A549 (cell line): Measurements from ENCODE around the gene SHF. TPM values are rescaled to one million over a fixed set of nuclear protein-coding genes. Genes with fewer than 3 reads are reported as not detected.

Experiments
- ATAC-seq, 2 experiments: fragments of 200-7000 bp in 1 of 2; fragments of >200 bp in 1 of 2; cut with Nextera tagmentation in 1 of 2; cut with Tn5 transposase in 1 of 2; 3 replicates each; pipeline versions ENCODE4 v1.8.0 to v1.9.1; 2018 to 2020; ENCODE audit warnings: mild to moderate bottlenecking in 1 of 2, moderate library complexity in 1 of 2
- CTCF ChIA-PET: fragments of 300-600 bp; sonication (Branson Sonifier 250); formaldehyde crosslinking; extraction: SDS; loops from one replicate; lab custom pipeline; 2021; ENCODE audit warnings: antibody characterized with exemption, inconsistent platforms; lab: Yijun Ruan, JAX
- POLR2A ChIA-PET: fragments of 350-600 bp; formaldehyde crosslinking; extraction: SDS; loops from one replicate; lab custom pipeline; 2021; ENCODE audit warnings: antibody characterized with exemption, inconsistent platforms; lab: Yijun Ruan, JAX
- DNase-seq, 2 experiments: peaks; one replicate each; pipeline versions ENCODE4 v3.0.0 to v3.0.0-alpha.2; 2011 to 2016; ENCODE audit warnings: low read depth in 1 of 2, low spot score in 1 of 2
- FAIRE-seq: peaks from 2 replicates; lab custom pipeline; 2011; peaks lifted over from hg19 to GRCh38; lab: Jason Lieb, UNC
- H3K27ac ChIP-seq, 2 experiments: fragments of >200 bp; sonication (Bioruptor Twin); formaldehyde crosslinking; 3 replicates each; pipeline ENCODE4 v1.5.1; 2016 to 2017
- H3K4me1 ChIP-seq: fragments of >200 bp; sonication (Bioruptor Twin); formaldehyde crosslinking; 3 replicates; pipeline ENCODE4 v1.6.1; 2016
- H3K4me2 ChIP-seq: fragments of >200 bp; sonication (Bioruptor Twin); formaldehyde crosslinking; 3 replicates; pipeline ENCODE4 v1.6.1; 2016
- H3K4me3 ChIP-seq: fragments of >200 bp; sonication (Bioruptor Twin); formaldehyde crosslinking; 3 replicates; pipeline ENCODE4 v1.5.1; 2016
- H3K9me3 ChIP-seq: fragments of >200 bp; sonication (Bioruptor Twin); formaldehyde crosslinking; 3 replicates; pipeline ENCODE4 v1.6.1; 2016
- ATOH8 ChIP-seq: fragments of 250-450 bp; sonication (Bioruptor Pico); IDR thresholded peaks from 2 replicates; pipeline ENCODE4 v1.5.0; 2020; ENCODE audit warnings: low read depth, mild to moderate bottlenecking, moderate library complexity
- CHD4 ChIP-seq: fragments of 200-600 bp; sonication (generic); IDR thresholded peaks from 2 replicates; pipeline ENCODE4 v1.6.1; 2016; ENCODE audit warnings: antibody characterized with exemption, mild to moderate bottlenecking, borderline replicate concordance
- EHF ChIP-seq: fragments of 250-450 bp; sonication (Bioruptor Pico); IDR thresholded peaks from 2 replicates; pipeline ENCODE4 v1.5.0; 2020; ENCODE audit warnings: mild to moderate bottlenecking
- EP300 ChIP-seq, 2 experiments: fragments of >200 bp; sonication (Bioruptor Twin); formaldehyde crosslinking; IDR thresholded peaks; 2 replicates in 1 of 2; 3 replicates in 1 of 2; pipeline ENCODE4 v1.6.1; 2016 to 2017
- ESRRA ChIP-seq: fragments of 150-350 bp; IDR thresholded peaks from 2 replicates; pipeline ENCODE4 v1.6.1; 2014; ENCODE audit warnings: mild to moderate bottlenecking, low read length, borderline replicate concordance
- HDAC2 ChIP-seq: fragments of 200-600 bp; sonication (generic); IDR thresholded peaks from 2 replicates; pipeline ENCODE4 v1.6.1; 2016
- KDM5A ChIP-seq: fragments of 200-600 bp; sonication (generic); IDR thresholded peaks from 2 replicates; pipeline ENCODE4 v1.6.1; 2016; ENCODE audit warnings: antibody characterized with exemption, mild to moderate bottlenecking
- MAFK ChIP-seq: fragments of 450-650 bp; IDR thresholded peaks from 2 replicates; pipeline ENCODE4 v1.6.1; 2014; ENCODE audit not compliant: partially characterized antibody
- MAX ChIP-seq: IDR thresholded peaks from 2 replicates; pipeline ENCODE4 v1.6.1; 2012
- NR3C1 ChIP-seq: fragments of >200 bp; sonication (Bioruptor Twin); formaldehyde crosslinking; IDR thresholded peaks from 3 replicates; pipeline ENCODE4 v1.6.1; 2017
- TFCP2L1 ChIP-seq: fragments of 250-450 bp; sonication (Bioruptor Pico); IDR thresholded peaks from 2 replicates; pipeline ENCODE4 v1.5.0; 2021; ENCODE audit warnings: mild to moderate bottlenecking
- USF2 ChIP-seq: fragments of 450-650 bp; IDR thresholded peaks from 2 replicates; pipeline ENCODE4 v1.6.1; 2014; ENCODE audit warnings: antibody characterized with exemption
- WGBS: methylation state at CpG from one replicate; pipeline ENCODE4 v1.1.6; 2017; ENCODE audit errors: missing lambda C conversion rate; 5-methylcytosine and 5-hydroxymethylcytosine counted together
- polyA plus RNA-seq, 4 experiments: library from polyadenylated mRNA; depleted of rRNA in 3 of 4; stranded (reverse); fragments of >200 nt; fragmentation: RNase III in 1 of 4; extraction: RNeasy Plus Mini Kit Qiagen cat#74134 plus additional on column Dnase treatment in 1 of 4; gene quantifications; 2 replicates in 3 of 4; 3 replicates in 1 of 4; pipeline ENCODE4 v1.2.3, GENCODE V29; 2011 to 2017

SHF gene
- polyA plus RNA-seq, 2 of the 4 experiments (the other 2 are of a cell fraction): 0.36 to 0.85 TPM

GRCh38 chr15:45183511-45183910, 4.3 kb downstream of the SHF start:
- ATAC-seq (no peak), DNase-seq (no peak), FAIRE-seq (no peak)
- Histone ChIP-seq H3K27ac (peak overlapping the region in 1 of 2 experiments; percentile 68; a peak in 3 of 6 replicates), H3K4me2 (no peak overlapping the region), H3K4me1 (peaks cover 6% of the 10 kb centered on the region; the same call in 1 of the 3 replicates), H3K9me3 (no peaks in the 10 kb centered on the region), H3K4me3 (no peak overlapping the region)
- WGBS: 100% methylated on average over 1 of the region's 2 CpGs
- POLR2A ChIA-PET: no interaction called here
- CTCF ChIA-PET: interaction anchor here (1.5 to 1.7 kb wide), 2 partner anchors 12 to 21 kb away, joined by 3 to 4 read pairs; no protein-coding TSS in a partner anchor
- no peak for TF ChIP-seq TFCP2L1 (CRISPR knock-in tag)
- TF ChIP-seq EHF (CRISPR knock-in tag): no peak
- no peak for TF ChIP-seq KDM5A
- TF ChIP-seq MAX: no peak
- no peak for TF ChIP-seq EP300 (IDR thresholded peaks at IDR 0.05)
- TF ChIP-seq, all 56 proteins: peak for 0

- Histone ChIP-seq H3K4me3 (no peak overlapping the region), H3K4me1 (0 out of 3 replicates have a peak, but pooled peaks cover 4% of the 10 kb centered on the region), H3K9me3 (no peaks in the 10 kb centered on the region), H3K4me2 (no peak overlapping the region), H3K27ac (peak overlapping the region in 1 of 2 experiments; percentile 68; a peak in 3 of 6 replicates)
- ChIA-PET CTCF (interaction anchor here (1.5 to 1.7 kb wide), 2 partner anchors 11 to 22 kb away, joined by 3 to 4 read pairs; no protein-coding TSS in a partner anchor), POLR2A (no interaction called here)
- TF ChIP-seq MAFK: peak; percentile 54
- no peak for TF ChIP-seq ESRRA
- FAIRE-seq: no peak
- DNase-seq: no peak
- no peak for ATAC-seq
- WGBS: no CpG with 5 or more reads among the region's 1 CpG
Measured at GRCh38 chr15:45182996-45183395, 4.8 kb downstream of the SHF start.

GRCh38 chr15:45181491-45182285, 6.1 kb downstream of the SHF start:
- ChIA-PET CTCF (interaction anchor here (1.2 to 1.8 kb wide), 2 partner anchors 13 to 18 kb away, joined by 5 to 8 read pairs; no protein-coding TSS in a partner anchor), POLR2A (no interaction called here)
- DNase-seq (no peak), FAIRE-seq (no peak), ATAC-seq (no peak)
- no peak overlapping the region for H3K27ac ChIP-seq
- no peak for TF ChIP-seq EHF (CRISPR knock-in tag)
- 0 out of 3 replicates have a peak, but pooled peaks cover 4% of the 10 kb centered on the region for H3K4me1 ChIP-seq
- WGBS: 79% methylated on average over 9 of the region's 9 CpGs
- H3K9me3 ChIP-seq: no peaks in the 10 kb centered on the region
- H3K4me3 ChIP-seq: no peak overlapping the region
- no peak overlapping the region for H3K4me2 ChIP-seq

- H3K9me3 ChIP-seq: no peaks in the 10 kb centered on the region
- TF ChIP-seq CHD4 (no peak), USF2 (no peak), ATOH8 (CRISPR knock-in tag) (no peak), HDAC2 (no peak), NR3C1 (no peak)
- H3K4me1 ChIP-seq: 0 out of 3 replicates have a peak, but pooled peaks cover 4% of the 10 kb centered on the region
- ChIA-PET POLR2A (no interaction called here), CTCF (interaction anchor here (0.5 to 3.2 kb wide), 7 partner anchors 12 to 433 kb away, joined by 3 to 18 read pairs (median 4); no protein-coding TSS in a partner anchor)
- no peak overlapping the region for H3K27ac ChIP-seq
- ATAC-seq: no peak
- H3K4me2 ChIP-seq: no peak overlapping the region
- 85% methylated on average over 4 of the region's 8 CpGs for WGBS
- no peak for FAIRE-seq
- H3K4me3 ChIP-seq: no peak overlapping the region
- DNase-seq: no peak
Measured at GRCh38 chr15:45180648-45181436, 6.9 kb downstream of the SHF start.
